ENCODE results near the gene MPC1L.
A peak's percentile ranks its signal among the peaks of the same experiment; 100 is the strongest.

MPC1L gene

GRCh38 chrX:40632199-40632598 is 9.0 kb downstream of the MPC1L start:
- FAIRE-seq = no peak

- FAIRE-seq = no peak
Measured at GRCh38 chrX:40637687-40638086, 14.5 kb downstream of the MPC1L start.

- no peak for FAIRE-seq
Measured at GRCh38 chrX:40644176-40644575, 20.9 kb downstream of the MPC1L start.

GRCh38 chrX:40644821-40645358 is 21.7 kb downstream of the MPC1L start:
- FAIRE-seq = no peak

GRCh38 chrX:40646489-40647306 is 23.5 kb downstream of the MPC1L start:
- no peak for FAIRE-seq

GRCh38 chrX:40647307-40648197 is 24.3 kb downstream of the MPC1L start, which contains the start of gene CXorf38:
CXorf38 (minus strand) TSS chrX:40647561; CDS start chrX:40647520, 41 bp downstream.
- no peak for FAIRE-seq

GRCh38 chrX:40651620-40652223 is 28.5 kb downstream of the MPC1L start:
- FAIRE-seq = peak; percentile 83

GRCh38 chrX:40652664-40653063 is 29.4 kb downstream of the MPC1L start:
- no peak for FAIRE-seq

GRCh38 chrX:40653535-40653934 is 30.3 kb downstream of the MPC1L start:
- no peak for FAIRE-seq

GRCh38 chrX:40660381-40660780 is 37.2 kb downstream of the MPC1L start:
- FAIRE-seq = no peak

- FAIRE-seq = no peak
Measured at GRCh38 chrX:40661489-40661888, 38.3 kb downstream of the MPC1L start.

GRCh38 chrX:40663078-40663740 is 40.0 kb downstream of the MPC1L start:
- no peak for FAIRE-seq

GRCh38 chrX:40663880-40664630 is 40.8 kb downstream of the MPC1L start:
- no peak for FAIRE-seq

- no peak for FAIRE-seq
Measured at GRCh38 chrX:40671126-40671525, 47.9 kb downstream of the MPC1L start.
